HG03060 (cell line): ENCODE measurements around the gene CLEC16A.
"Not testable (repeated sequence)": the region's sequence is repeated elsewhere in the genome, so short reads cannot be mapped to it uniquely, and the experiment has no call there.

Experiments
- ATAC-seq: cut with Tn5 transposase; IDR thresholded peaks from one replicate; pipeline ENCODE4 v1.9.1; 2021; ENCODE audit warnings: low read depth, moderate number of reproducible peaks; ENCODE audit not compliant: unreplicated experiment

CLEC16A gene

GRCh38 chr16:11092788-11093571 is 148.6 kb downstream of the CLEC16A start:
- no peak for ATAC-seq

GRCh38 chr16:11093572-11094074 is 149.3 kb downstream of the CLEC16A start:
- peak; percentile 3 for ATAC-seq

DNA sequence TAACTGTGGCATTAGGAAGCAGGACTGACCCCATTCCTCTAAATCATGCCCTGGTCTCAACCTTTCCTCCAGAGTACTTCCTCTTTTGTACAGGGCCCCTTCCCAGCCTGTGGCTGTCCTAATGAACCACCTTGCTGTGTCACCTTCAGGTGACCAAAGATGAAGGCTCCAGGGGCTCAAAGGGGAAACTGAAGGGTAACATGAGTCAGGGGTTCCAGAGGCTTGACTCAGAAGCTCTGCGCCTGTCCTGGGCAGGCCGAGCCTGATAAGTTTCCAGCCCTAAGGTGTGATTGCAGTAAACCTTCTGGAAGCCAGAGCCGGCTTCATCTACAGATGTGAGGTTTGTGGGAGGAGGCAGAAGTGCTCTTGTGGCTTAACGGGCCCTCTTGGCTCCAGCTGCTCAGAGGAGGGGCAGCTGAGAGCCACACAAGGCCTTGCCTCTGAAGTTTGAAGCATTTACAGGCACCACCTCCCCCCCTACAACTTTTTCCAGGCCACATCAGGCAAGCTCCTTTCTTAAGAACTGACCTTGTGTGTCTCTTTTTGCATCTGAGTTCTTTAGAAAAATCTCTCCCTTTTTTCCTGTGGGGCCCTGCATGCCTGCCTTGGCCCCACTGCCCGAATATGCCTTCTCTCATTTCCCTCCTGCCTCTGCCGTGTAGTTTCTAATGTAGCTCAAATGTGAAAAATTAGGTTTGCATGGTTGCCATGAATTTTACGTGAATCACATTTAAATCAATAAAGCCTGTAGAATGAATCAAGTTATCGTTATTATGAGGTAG is 149.9 kb downstream of the CLEC16A start:
- peak; percentile 49 for ATAC-seq

DNA sequence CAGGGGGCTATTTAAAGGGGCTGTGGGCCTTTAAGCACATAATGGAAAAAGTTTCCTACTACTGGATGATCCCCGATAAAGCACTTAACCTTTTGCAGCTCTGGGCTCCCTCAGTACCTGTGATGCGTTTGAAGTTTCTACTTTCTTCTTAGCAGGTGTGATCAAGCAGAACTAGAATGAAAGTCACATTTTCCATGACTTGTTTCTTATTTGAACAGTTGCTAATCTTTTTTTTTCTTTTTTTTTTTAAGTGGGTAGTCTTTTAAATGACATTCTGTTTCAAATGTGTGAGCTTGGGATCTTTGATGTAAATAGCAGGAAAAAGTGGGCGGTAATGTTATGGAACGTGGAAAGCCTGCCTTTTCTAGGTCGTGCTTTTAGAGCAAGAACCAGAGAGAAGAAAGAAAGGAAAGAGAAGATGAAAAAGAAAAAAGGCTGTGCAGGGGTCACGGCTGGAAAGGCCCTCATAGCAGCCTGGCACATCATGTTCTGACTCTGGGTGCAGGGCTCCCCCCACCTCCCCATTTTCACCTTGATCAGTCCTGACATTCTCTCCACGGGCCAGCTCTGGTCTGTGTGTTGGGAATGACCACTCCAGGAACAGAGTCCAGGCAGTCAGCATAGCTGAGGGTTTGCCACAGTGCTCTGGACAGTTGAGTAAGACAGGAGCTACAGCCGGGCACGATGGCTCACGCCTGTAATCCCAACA is 150.6 kb downstream of the CLEC16A start:
- ATAC-seq: no peak

DNA sequence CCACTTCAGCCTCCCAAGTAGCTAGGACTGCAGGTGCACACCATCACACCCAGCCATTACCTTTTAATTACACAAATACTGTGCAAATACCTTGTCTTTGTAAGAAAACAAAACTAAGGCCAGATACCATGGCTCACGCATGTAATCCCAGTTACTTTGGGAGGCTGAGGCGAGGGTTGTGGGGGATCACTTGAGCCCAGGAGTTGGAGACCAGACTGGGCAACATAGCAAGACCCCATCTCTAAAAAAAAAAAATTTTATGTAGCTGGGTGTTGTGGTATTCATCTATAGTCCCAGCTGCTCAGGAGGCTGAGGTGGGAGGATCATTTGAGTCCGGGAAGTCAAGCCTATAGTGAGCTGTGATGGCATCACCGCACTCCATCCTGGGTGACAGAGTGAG is 151.6 kb downstream of the CLEC16A start:
- ATAC-seq: no peak

GRCh38 chr16:11097094-11097786 is 152.9 kb downstream of the CLEC16A start:
- no peak for ATAC-seq

DNA sequence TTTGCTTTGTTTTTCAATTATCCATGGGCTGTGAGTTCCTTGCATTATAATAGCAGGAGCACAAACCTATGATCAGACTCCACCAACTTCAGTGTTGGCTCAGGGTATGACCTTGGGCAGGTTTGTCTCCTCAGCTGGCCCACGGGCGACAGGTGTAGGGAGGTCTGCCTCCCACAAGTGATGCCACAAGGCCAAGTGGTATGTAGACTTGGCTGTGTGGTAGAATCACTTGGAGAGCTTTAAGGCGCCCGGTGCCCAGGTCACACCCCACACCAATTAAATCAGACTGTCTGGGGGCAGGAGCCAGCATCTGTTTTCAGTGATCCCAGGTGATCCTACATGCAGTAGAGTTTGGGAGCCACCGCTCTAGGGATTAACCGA is 153.4 kb downstream of the CLEC16A start:
- ATAC-seq: no peak

GRCh38 chr16:11098601-11099390 is 154.4 kb downstream of the CLEC16A start:
- no peak for ATAC-seq

DNA sequence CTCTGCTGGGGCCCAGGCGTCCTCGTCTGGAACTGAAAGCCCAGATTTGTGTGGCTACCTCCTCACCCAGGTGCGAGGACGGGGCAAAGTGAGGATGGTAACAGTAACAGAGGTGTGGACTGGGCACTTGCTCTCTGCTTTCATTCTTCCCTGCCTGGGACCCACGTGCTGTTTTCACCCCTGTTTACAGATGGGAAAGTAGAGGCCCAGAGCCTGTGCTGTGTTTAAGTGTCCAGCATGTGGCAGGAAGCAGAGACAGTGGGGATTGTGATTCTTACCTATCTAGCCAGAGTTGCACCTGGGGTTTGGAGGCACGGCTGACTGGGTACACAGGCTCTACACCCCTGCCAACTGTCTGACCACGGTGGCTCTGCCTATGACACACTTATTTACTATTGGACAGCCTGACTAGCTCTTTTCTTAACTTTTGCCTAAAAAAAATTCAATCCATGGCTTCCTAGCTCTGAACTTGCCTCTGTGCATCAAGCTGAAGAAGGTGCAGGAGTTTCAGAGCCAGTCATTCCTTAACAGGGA is 155.4 kb downstream of the CLEC16A start:
- no peak for ATAC-seq

GRCh38 chr16:11100239-11100750 is 155.9 kb downstream of the CLEC16A start:
- ATAC-seq: no peak

DNA sequence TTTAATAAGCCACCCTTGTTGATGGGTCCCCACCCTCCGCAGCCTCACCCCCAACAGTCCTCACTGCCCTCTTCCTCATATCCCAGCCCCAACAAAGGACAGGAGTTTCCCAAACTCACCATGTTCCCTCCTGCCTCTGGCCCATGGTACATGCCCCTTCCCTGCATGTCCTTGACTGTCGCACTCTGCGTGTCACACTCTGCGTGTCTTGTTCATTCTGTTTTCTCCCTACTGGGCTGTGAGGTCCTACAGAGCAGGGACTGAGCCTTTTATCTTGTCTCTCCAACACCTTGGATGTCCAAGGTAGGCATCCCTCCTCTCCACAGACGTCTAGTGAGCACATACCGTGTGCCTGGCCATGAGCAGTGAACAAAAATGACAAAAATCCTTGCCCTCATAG is 156.9 kb downstream of the CLEC16A start:
- no peak for ATAC-seq

DNA sequence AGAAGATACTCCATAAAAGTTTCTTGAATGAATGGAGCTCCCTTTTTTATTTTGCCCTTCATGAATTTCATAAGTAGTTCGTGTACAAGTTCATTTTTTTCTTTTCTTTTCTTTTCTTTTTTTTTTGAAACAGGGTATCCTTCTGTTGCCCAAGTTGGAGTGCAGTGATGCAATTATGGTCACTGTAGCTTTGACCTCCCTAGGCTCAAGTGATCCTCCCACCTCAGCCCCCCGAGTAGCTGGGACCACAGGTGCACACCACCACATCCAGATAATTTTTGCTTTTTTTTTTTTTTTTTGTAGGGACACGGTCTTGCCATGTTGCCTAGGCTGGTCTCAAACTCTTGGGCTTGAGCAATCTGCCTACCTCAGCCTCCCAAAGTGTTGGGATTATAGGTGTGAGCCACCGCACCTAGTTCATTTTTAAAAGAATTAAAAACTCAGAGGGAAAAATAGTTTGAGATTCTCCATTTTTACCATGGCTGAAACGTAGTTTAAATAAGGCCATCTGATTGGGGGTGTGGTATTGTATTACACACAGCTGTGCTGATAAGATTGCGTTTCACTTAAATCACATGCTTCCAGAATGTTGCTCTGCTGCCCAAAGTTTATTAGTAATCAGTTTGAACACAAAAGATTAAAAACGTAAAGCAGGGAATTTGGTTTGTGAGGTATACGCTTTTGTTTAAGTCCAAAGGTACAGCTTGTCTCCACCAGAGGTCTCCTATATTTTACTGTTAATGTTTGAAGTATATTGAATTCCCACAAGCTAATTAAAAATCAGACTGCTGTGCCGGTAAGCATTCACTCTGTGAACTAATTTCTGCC is 157.5 kb downstream of the CLEC16A start:
- ATAC-seq: no peak

GRCh38 chr16:11102523-11102898 is 158.1 kb downstream of the CLEC16A start:
- no peak for ATAC-seq

DNA sequence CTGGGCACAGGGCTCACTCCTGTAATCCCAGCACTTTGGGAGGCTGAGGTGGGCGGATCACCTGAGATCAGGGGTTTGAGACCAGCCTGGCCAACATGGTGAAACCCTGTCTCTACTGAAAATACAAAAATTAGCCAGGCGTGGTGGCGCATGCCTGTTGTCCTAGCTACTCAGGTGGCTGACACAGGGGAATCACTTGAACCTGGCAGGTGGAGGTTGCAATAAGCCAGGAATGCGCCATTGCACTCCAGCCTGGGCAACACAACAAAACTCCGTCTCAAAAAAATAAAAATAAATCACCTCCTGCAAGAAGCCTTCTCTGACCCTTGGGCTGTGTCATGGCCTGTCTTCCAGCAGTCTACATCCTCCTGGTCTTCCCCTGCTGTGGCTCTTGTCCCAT is 158.9 kb downstream of the CLEC16A start:
- not testable (repeated sequence) for ATAC-seq

DNA sequence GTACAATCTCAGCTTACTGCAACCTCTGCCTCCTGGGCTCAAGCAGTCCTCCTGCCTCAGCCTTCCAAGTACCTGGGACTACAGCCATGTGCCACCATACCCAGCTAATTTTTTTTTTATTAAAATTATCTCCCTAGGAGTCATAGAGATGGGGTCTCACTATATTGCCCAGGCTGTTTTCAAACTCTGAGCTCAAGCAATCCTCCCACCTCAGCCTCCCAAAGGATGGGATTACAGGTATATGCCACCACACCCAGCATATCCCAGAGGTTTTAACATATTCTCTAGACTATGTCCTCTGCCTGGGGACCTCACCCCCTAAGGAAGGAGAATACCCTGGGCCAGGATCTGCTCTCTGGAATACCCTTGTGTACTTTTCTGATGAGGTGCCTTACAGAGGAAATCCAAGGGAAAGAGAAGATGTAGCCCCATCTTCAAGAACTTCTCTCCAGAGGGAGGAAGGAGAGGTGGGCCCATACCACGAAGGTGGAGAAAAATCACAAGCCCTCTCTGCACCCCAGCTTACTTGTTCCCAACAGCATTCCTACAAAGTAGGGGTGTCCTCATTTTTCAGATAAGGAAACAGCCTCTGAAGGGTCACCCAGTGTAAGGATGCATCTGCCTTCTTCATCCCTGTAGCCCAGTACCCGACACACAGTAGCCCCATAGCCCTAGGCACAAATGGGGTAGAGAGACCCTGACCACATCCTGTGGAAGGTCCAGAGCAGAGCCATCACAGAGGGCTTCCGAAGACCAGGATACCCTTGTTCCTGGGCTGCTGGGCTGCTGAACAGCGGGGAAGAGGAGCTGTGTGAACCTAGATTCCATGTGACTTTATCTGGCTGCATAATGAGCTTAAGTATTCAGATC is 160.0 kb downstream of the CLEC16A start:
- ATAC-seq: no peak

GRCh38 chr16:11105038-11105903 is 160.9 kb downstream of the CLEC16A start:
- peak; percentile 57 for ATAC-seq

GRCh38 chr16:11106726-11107125 is 162.4 kb downstream of the CLEC16A start:
- ATAC-seq: no peak
